WI38 (cell line): Measurements from ENCODE around the gene TMC1.
"Not testable (repeated sequence)": the region's sequence is repeated elsewhere in the genome, so short reads cannot be mapped to it uniquely, and the experiment has no call there.

Experiments used
- H3K4me3 ChIP-seq: 2 replicates; pipeline ENCODE4 v1.5.1; 2011; ENCODE audit warnings: low read depth, mild to moderate bottlenecking, control low read depth, low read length
- TF ChIP-seq, protein P1 (sequence below): IDR thresholded peaks from 2 replicates; pipeline ENCODE4 v1.5.1; 2012; ENCODE audit warnings: low read depth, mild to moderate bottlenecking, control low read depth, low read length

TMC1 gene

GRCh38 chr9:72497447-72498046 is 23.9 kb upstream of the TMC1 start:
- H3K4me3 ChIP-seq: no peak overlapping the region
- TF ChIP-seq, protein P1, sequence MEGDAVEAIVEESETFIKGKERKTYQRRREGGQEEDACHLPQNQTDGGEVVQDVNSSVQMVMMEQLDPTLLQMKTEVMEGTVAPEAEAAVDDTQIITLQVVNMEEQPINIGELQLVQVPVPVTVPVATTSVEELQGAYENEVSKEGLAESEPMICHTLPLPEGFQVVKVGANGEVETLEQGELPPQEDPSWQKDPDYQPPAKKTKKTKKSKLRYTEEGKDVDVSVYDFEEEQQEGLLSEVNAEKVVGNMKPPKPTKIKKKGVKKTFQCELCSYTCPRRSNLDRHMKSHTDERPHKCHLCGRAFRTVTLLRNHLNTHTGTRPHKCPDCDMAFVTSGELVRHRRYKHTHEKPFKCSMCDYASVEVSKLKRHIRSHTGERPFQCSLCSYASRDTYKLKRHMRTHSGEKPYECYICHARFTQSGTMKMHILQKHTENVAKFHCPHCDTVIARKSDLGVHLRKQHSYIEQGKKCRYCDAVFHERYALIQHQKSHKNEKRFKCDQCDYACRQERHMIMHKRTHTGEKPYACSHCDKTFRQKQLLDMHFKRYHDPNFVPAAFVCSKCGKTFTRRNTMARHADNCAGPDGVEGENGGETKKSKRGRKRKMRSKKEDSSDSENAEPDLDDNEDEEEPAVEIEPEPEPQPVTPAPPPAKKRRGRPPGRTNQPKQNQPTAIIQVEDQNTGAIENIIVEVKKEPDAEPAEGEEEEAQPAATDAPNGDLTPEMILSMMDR: no peak

GRCh38 chr9:72506615-72507014 is 14.8 kb upstream of the TMC1 start:
- TF ChIP-seq, protein P1: no peak
- H3K4me3 ChIP-seq: no peak overlapping the region

DNA sequence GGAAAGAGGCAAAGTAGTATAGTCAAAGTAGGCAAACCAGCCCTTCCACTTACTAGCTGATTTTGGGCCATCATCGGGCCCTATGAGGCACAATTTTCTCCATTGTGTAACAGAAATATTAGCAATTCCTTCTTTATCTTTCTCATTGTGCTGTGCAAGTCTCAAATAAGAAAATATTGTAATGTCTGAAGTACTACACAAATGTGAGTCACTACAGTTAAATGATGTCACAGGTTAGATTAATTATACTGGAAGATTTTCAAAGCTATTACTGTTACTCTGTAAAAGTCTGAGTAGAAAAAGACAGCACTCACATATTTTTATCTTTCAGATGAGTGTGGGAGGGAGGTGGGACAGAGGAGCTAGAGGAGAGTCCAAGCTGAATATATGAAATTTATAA is 12.4 kb upstream of the TMC1 start:
- TF ChIP-seq, protein P1: no peak
- H3K4me3 ChIP-seq: no peak overlapping the region

- no peak overlapping the region for H3K4me3 ChIP-seq
Observed at GRCh38 chr9:72509635-72510034, 11.8 kb upstream of the TMC1 start.

GRCh38 chr9:72521011-72521410 is 397 bp upstream of the TMC1 start:
- H3K4me3 ChIP-seq: not testable (repeated sequence)

More at GRCh38 chr9:72509635-72510034, 11.8 kb upstream of the TMC1 start:
- TF ChIP-seq, protein P1: no peak

DNA sequence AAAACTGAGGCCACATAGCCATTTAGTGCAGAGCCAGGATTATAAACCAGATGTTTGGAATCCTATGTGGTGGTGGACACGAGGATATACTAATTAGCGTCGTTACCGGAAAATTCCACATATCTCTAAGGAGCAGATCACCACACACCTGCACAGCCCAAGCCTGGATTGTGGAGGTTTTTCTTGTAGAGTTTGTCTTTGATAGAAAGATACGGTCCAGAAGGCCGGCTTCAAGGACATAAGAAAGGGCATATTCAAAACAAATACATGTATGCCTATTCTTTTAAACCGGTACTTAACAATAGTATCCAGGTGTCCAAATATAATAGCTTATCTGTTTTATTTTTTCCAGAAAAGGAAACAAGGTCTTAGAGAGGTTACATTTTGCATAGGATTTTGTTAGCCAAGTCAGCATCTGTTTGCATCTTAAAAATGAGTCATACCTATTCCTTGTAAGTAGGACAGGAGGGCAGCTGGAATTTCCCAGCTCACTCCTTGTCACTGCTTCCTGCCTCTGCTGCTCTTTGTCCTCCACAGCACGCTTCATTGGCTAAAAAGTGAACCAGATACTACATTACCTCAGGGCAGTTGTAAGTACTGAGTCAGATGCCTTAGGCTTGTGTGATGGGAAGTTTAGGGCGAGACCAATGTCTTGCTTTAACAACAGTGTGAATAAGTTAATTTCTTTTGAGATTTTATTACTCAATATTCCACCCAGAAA is 3.6 kb downstream of the TMC1 start:
- no peak overlapping the region for H3K4me3 ChIP-seq
- TF ChIP-seq, protein P1: no peak

- H3K4me3 ChIP-seq: peak overlapping the region; percentile 52
- TF ChIP-seq, protein P1: no peak
Observed at GRCh38 chr9:72526901-72527800, 5.7 kb downstream of the TMC1 start.
